GM19395 (cell line): ENCODE data around the gene ENTPD7.
"Not testable (repeated sequence)": the region's sequence is repeated elsewhere in the genome, so short reads cannot be mapped to it uniquely, and the experiment has no call there.

Experiments used
- ATAC-seq: cut with Tn5 transposase; IDR thresholded peaks from one replicate; pipeline ENCODE4 v1.9.1; 2021; ENCODE audit warnings: mild to moderate bottlenecking, moderate library complexity; ENCODE audit not compliant: unreplicated experiment

Gene ENTPD7

DNA sequence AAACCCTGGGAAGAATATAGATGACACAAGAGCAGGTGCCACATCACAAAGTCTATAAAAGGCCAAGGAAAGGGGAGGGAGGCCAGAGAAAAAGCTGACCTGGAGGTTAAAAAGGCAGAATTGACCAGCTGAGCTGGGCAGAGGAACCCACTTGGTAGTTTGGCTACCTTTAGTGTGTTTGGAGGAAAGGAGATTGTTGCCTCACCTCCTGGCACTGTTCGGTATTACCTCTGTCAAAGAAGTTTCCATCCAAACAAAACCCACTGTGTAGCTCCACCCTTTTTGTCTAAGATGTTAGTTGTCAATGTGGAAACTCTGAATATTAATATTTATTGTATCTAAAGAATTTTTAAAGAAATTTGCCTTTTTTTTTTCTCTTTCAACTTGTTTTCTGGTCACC, 23.4 kb downstream of the ENTPD7 start:
- no peak for ATAC-seq

DNA sequence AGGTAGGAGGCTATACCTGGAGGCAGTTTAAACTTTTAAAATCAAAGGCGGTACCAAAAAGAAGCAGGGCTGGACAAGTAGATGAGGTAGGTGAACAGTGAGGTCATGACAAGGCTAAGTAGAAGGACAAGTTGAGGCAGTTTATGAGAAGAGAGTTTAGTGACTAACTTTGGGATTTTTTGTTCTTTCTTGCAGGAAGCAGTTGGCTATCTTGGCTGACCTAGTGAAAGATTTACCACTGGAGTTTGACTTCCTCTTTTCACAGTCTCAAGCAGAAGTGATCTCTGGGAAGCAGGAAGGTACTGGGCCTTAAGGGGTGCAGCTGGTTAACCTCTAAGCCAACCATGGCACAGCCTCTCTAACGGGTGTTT, 26.3 kb downstream of the ENTPD7 start:
- ATAC-seq, result peak; percentile 88

DNA sequence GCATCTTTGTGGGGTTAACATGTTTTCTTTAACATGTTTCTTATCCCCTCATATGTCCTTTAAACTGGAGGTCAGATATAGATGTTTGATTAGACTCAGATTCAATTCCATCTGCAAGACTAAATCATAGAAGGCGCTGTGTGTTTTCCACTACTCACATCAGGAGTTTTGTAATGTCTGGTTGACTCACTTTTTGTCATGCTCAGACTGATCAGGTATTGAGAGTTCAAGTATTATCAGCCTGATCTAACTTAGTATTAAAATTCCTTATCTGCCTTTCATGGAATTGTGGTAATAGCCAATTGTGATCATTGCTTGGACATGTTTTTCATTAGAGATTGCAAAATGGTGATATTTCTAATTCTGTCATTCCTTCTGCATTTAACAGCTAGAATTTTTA, 30.2 kb downstream of the ENTPD7 start:
- no peak for ATAC-seq

DNA sequence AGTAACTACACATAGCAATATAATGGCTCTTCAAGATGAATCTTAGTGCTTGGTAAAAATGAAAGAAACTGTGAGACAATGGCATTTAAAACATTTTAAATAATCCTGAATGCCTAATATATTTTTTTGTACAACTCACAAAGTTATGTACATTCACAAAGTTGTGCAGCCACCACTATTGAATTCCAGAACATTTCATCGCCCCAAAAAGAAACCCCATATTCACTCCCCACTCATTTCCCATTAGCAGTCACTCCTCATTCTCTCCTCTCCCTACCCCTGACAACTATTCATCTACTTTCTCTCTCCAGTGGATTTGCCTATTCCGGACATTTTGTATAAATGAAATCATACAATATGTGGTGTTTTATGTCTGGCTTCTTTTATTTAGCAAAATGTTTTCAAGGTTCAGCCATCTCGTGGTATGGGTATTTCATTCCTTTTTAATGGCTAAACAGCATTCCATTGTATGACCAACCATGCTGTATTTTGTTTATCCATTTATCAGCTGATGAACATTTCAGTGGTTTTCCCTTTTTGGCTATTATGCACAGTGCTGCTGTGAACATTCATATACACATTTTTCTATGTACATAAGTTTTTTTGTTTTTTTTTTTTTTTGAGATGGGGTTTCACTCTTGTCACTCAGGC, 34.7 kb downstream of the ENTPD7 start:
- no peak for ATAC-seq

DNA sequence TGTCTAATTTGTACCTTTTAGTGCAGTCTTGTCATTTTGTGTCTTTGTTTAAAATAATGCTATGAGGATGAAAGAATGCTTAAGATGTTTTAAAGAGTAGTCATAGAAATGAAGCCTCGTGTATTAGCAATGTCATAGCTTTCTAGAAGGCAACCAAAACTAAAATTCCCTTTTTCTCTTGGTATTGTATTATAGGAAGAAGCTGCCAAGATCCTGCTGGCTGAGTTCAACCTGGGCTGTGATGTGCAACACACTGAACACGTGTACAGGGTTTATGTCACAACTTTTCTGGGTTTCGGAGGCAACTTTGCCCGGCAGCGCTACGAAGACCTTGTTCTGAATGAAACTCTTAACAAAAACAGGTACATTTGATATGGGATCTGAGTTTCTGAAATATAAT, 36.5 kb downstream of the ENTPD7 start:
- ATAC-seq, result no peak

DNA sequence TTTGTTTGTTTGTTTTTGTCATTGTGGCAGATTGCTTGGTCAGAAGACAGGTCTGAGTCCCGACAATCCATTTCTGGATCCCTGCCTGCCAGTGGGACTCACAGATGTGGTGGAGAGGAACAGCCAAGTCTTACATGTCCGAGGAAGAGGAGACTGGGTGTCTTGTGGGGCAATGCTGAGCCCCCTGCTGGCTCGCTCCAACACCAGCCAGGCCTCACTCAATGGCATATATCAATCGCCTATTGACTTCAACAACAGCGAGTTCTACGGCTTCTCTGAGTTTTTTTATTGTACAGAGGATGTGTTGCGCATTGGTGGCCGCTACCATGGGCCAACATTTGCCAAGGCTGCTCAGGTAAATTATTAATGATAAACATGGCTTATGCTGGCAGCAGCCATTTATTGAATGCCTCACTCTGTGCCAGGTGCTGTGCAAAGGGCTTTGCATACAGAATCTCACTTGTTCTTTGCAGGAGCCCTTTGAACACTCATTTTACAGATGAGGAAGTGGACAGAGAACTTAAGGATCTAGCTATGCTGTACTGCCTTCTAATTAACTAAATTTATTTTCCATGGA, 39.3 kb downstream of the ENTPD7 start:
- ATAC-seq, result no peak

DNA sequence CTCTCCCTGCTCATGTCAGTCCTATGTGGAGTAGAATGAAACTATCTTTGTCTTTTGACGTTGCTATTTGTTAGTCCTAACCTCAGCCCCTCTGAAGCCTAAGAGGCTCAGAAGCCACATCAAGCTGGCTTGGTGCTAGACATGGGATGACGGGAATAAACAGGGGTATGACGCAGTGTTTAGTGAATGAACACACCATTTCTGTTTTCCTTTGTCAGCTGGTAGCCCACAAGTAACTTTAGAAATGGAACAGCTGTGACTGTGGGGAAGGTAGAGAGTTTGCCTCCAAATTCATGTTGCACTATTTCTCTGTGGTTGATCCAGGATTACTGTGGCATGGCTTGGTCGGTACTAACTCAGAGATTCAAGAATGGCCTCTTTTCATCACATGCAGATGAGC, 41.3 kb downstream of the ENTPD7 start:
- ATAC-seq, result no peak

DNA sequence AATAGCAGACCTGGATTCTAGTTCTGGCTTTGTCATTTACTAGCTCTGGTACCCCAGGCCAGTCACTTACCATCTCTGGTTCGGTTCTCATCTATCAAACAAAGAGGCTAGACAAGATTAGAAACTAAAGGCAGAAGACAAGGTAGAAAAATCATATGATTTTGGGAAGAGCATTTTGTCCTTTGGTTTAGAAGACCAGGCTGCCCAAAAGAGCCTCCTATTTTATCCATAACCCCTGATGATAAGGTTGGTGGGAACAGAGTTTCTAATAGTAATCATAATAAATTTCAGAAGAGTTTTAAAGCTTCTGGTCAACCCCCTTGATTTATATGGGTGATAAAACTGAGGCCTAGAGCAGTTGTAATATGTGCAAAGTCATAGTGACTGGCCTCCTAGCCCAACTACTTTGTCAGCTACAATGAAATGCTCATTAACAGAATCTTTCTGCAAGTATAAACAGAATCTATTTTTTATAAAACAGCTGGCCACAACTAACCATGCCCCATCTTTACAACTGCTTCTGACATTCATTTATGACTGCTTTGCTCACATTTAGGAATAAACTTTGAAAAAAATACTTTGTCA, 49.2 kb downstream of the ENTPD7 start:
- no peak for ATAC-seq

DNA sequence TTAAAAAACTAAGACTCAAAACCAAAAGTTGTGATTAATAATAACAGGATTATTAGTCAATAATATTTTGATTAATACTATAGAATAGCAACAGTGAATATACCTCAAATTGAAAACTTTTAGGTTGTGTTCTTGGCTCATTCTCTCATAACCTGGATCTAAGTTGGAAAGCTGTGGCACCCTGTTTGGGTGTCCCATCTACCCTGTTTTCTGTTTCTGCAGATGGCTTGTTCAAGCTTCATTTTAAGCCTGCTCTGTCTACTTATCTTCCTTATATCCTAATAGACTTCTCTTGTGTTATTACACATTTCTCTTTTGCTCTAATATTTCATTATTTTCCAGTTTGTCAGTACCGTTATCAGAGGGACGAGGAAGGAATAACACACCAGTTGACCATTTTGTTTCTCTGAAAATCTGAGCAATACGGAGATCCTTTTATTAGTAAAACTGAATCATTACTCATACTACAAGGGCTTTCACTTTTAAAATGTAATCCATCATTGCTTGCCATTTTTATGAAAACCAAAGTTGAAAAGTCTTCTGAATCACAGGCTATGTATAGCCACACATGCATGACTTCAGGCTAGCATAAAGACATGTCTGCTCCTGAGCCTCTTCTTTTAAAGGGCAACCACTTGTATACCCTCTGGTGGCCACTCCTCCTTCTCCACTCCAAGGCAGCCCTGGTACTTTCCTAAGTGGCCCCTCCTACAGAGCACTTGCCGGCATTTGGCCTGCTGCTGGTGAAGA, 50.3 kb downstream of the ENTPD7 start:
- ATAC-seq, result peak; percentile 70

DNA sequence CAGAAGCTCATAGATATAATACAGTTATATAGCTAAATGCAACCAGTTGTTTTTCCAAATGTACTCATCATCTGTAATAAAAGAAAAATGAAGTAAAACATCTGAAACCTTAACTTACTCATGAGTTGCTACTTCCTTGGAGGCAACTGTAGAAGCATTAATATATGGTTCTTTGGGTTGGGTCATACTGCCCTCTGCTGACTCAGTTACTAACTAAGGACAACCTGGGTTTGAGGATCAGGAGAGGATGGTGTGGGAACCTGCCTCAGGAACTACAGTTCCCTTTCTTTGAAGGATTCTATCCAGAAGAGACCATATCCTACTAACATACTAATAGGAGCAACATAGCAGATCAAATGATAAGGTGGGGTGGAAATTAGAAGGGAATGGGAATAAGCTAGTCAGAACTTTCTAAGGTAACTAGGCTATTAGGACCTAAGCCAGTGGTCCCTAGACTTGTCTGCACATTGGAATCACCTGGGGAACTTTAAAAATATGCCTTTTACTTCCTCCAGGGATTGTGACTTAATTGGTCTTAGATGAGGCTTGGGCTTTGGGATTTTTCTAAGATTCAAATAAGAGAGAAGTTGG, 51.9 kb downstream of the ENTPD7 start:
- no peak for ATAC-seq

DNA sequence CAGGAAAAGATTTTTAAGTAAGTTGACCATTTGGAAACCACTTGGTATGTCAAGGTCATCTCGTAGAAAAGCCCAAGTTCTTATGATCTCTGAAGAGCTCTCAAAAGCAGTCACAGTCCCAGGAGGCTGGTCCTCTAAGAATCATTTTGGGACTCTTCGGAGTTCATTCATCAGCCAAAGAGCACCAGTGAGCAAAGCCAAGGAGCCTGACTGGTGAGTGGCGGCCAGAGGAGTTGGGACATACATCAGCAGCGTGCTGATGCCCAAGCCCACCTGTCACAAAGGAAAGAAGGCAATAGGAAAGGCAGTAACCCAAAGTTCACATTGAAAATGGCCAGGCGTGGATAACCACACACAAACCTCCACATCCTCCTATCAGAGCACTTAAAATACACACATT, 55.1 kb downstream of the ENTPD7 start:
- no peak for ATAC-seq

DNA sequence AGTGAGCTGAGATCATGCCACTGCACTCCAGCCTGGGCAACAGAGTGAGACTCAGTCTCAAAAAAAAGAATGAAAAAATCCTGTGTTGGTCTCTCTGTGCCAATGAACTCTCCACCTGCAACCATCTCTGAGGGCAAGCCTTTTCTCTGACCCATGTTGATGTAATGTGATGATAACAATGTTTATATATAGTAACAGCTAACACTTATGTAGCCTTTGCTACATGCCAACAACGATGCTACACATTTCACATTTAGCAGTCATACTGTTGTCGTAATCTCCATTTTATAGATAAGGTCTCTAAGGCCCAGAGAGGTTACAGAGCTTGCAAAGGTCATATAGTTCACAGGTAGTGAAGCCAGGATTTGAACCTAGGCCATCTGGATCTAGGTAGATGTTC, 61.1 kb downstream of the ENTPD7 start:
- no peak for ATAC-seq

DNA sequence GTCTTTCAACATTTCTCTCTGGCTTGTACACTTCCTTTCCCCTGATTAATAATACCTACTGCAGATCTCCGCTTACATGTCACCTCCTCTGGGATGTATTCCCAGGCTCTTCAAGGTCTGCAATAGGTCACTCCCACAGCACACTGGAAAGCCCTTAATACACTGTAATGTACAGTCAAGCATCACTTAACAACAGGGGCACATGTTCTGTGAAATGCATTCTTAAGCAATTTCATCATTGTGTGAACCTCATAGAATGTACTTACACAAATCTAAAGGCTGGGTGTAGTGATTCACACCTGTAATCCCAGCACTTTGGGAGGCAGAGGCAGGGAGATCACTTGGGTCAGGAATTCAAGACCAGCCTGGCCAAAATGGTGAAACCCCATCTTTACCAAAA, 70.7 kb downstream of the ENTPD7 start:
- ATAC-seq, result no peak

DNA sequence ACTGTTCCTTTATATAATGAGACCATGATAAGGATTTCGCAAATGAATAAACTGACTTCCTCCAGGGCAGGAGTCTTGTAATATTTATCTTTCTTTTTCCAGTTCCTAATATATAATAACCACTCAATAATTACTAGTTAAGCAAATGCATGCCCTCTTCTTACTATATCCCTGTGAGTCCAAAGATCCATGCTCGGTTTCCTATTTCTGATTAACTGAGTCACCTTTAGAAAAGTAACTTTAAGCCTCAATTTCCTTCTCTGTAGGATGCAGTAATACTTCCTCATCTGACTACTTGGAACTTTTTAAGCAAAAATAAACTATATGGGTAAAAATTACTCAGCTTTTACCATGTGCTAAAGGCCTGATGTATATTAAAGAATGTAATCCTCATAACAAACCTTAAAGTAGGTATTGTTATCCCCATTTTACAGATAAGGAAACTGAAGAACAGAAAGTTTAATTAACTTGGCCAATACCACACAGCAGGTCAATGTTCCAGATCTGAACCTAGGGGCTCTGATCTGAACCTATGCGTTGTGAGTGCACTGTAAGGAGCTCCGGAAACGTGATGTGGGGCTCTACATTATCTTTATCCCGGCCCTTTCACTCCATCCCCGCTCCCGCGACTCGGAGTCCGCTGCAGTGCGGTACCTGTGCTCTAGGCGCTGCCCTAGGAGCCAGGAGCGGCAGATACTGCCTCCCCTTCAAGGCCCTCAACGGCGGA, 72.2 kb downstream of the ENTPD7 start:
- peak; percentile 54 for ATAC-seq

DNA sequence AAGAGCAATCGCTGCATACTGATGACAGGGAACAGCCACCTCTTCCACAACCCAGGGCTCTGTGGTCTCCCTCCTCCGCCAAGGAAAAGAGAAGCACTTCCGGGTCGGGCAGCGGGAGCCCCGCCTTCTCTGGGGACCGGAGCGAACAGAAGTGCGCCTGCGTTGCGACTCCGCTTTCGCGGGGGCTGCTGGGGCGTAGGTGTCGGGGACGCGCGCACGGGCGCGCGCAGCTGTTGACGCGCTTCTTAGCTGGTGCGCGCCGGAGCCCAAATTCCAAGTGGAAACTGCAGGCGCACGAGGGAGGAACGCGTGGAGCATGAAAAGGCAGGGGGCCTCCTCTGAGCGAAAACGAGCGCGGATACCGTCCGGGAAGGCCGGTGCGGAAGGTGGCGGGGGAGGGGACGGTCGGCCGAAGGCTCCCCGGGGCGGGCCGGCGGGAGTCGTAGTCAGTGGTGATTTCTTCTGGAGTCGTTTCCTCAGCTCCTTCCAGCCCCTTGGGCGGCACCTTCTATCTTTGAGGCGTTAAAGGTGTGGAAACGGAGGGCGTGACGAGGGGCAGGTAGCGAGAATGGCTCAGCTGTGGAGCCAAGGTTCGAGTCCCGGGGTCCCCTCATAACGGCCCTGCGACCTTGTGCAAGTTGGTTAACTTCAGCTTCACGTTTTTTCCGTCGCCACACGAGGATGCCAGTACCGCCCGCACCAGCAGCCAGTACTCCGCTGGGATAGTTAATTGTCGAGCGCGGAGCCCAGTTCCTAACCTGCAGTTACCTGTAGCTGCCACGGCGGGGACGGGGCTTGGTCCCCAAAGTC, 72.9 kb downstream of the ENTPD7 start, which contains the start of the genes COX15 and CUTC:
TSS of gene COX15 (minus strand) at position 95 of the 810 bp plus-strand sequence. CDS start at position 17, 78 bp downstream.
TSS of gene CUTC (plus strand) at position 202 of the 810 bp plus-strand sequence. CDS start at position 317, 115 bp downstream.
- peak; percentile 87 for ATAC-seq

DNA sequence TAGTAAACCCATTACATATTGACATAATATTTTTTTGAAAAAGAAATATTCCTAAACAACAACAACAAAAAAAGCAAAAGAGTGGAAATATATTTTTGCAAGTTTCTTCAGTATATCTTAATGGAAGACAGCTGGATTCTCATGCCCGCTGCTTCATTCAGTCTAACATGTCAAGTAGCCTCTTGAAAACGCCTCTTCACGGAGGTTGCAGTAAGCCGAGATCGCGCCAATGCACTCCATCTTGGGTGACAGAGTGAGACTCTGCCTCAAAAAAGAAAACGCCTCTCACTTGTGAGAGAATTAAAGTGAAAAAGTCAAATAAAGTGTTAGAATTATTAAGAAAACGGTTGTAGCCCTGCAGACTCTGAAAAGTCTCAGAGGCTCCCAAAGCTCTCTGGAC, 74.1 kb downstream of the ENTPD7 start:
- ATAC-seq, result no peak

DNA sequence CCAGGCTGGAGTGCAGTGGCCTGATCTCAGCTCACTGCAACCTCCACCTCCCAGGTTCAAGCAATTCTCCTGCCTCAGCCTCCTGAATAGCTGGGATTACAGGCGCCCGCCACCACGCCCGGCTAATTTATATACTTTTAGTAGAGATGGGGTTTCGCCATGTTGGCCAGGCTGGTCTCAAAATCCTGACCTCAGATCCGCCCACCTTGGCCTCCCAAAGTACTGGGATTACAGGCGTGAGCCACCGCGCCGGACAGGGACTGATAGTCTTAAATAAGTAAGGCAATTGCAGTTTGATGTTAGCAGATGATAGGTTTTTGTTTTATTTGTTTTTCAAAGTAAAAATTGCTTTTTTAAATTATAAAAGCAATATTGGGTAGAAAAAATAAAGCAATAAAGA, 74.8 kb downstream of the ENTPD7 start:
- not testable (repeated sequence) for ATAC-seq

DNA sequence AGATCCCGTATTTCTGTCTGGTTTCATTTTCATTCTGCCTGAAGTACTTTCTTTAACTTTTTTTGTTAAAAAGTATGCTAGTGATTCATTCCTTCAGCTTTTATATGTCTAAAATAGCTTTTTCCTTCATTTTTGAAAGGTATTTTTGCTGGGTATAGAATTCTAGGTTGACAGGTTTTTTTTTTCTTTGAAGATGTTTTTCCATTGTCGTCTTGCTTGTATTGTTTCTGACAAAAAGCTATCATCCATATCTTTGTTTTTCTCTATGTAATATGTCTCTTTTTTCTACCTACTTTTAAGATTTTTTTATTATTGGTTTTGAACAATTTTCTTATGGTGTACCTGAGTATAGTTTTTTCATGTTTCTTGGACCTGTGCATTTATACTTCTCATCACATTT, 81.0 kb downstream of the ENTPD7 start:
- ATAC-seq, result no peak

DNA sequence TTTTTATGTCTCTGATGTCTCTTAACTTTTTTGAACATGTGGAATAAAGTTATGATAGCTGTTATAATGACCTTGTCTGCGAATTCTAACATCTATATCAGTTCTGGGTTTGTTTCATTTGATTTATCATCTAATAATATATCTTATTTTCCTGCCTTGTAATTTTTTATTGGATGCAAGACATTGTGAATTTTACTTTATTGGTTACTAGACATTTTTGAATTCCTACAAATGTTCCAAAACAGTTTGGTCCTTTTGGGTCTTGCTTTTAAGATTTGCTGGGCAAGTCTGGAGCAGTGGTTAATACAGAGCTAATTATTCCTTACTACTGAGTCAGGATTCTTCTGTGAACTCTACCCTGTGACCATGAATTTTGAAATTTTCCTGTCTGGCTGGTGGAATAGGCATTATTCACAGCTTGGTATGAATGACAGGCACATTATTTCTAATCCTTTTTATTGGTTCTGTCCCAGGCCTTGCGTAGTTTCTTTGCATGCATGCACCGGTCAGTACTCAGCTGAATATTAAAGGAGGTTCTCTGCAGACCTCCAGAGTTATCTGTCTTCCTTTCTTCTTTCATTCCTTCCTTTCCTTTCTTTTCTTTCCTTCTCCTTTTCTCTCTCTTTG, 81.7 kb downstream of the ENTPD7 start:
- ATAC-seq, result no peak
